Measurements from ENCODE around the gene HNRNPU.

Gene HNRNPU

GRCh38 chr1:244800821-244801220, 63.5 kb downstream of the HNRNPU start:
- DNase-seq: no peak
